ENCODE results near the gene QPCT.
"Not testable (repeated sequence)": the region's sequence is repeated elsewhere in the genome, so short reads cannot be mapped to it uniquely, and the experiment has no call there.

QPCT gene

GRCh38 chr2:37344453-37345361 lies at the start of gene QPCT:
Gene QPCT (plus strand): TSS chr2:37344630. CDS start chr2:37344732, 102 bp downstream.
- DNase-seq, result peak; percentile 50

- DNase-seq, result not testable (repeated sequence)
Measured at GRCh38 chr2:37294858-37295257, 49.6 kb upstream of the QPCT start.

- no peak for DNase-seq
Measured at GRCh38 chr2:37295469-37296073, 48.9 kb upstream of the QPCT start.

GRCh38 chr2:37297632-37298031 lies 46.8 kb upstream of the QPCT start:
- no peak for DNase-seq

- DNase-seq, result no peak
Measured at GRCh38 chr2:37300146-37300545, 44.3 kb upstream of the QPCT start.

GRCh38 chr2:37300578-37300977 lies 43.9 kb upstream of the QPCT start:
- no peak for DNase-seq

GRCh38 chr2:37301408-37301807 lies 43.0 kb upstream of the QPCT start:
- no peak for DNase-seq

- no peak for DNase-seq
Measured at GRCh38 chr2:37302701-37303252, 41.7 kb upstream of the QPCT start.

- DNase-seq, result peak; percentile 76
Measured at GRCh38 chr2:37306024-37306423, 38.4 kb upstream of the QPCT start.

- no peak for DNase-seq
Measured at GRCh38 chr2:37307500-37307899, 36.9 kb upstream of the QPCT start.

- no peak for DNase-seq
Measured at GRCh38 chr2:37315364-37315763, 29.1 kb upstream of the QPCT start.

GRCh38 chr2:37316181-37316580 lies 28.2 kb upstream of the QPCT start:
- no peak for DNase-seq

GRCh38 chr2:37317746-37318145 lies 26.7 kb upstream of the QPCT start:
- DNase-seq, result no peak

- DNase-seq, result no peak
Measured at GRCh38 chr2:37318401-37318800, 26.0 kb upstream of the QPCT start.

- no peak for DNase-seq
Measured at GRCh38 chr2:37319754-37320609, 24.4 kb upstream of the QPCT start.

GRCh38 chr2:37321029-37321682 lies 23.3 kb upstream of the QPCT start:
- no peak for DNase-seq

GRCh38 chr2:37322368-37322767 lies 22.1 kb upstream of the QPCT start:
- DNase-seq, result no peak

- no peak for DNase-seq
Measured at GRCh38 chr2:37323176-37323780, 21.2 kb upstream of the QPCT start.

- peak; percentile 36 for DNase-seq
Measured at GRCh38 chr2:37323781-37324535, 20.5 kb upstream of the QPCT start.

GRCh38 chr2:37324536-37324785 lies 20.0 kb upstream of the QPCT start:
- DNase-seq, result no peak

- peak; percentile 74 for DNase-seq
Measured at GRCh38 chr2:37324786-37325624, 19.4 kb upstream of the QPCT start, which contains the start of gene PRKD3. Gene PRKD3 (minus strand): TSS chr2:37324833. CDS start chr2:37316524, 8,309 bp downstream.

All from NCI-H345 (cell line).